Astrocyte of the cerebellum (primary cell): ENCODE data around the gene NUPR1.
"Not testable (repeated sequence)": the region's sequence is repeated elsewhere in the genome, so short reads cannot be mapped to it uniquely, and the experiment has no call there.

Experiments
- DNase-seq: peaks from one replicate; pipeline ENCODE4 v3.0.0-alpha.2; 2011; ENCODE audit warnings: low read depth
- H3K4me3 ChIP-seq: 2 replicates; pipeline ENCODE4 v1.5.1; 2011; ENCODE audit warnings: mild to moderate bottlenecking, low read depth, low read length, moderate library complexity
- CTCF ChIP-seq: IDR thresholded peaks from 2 replicates; pipeline ENCODE4 v1.5.1; 2012; ENCODE audit warnings: low read length, low read depth, moderate library complexity, mild to moderate bottlenecking; ENCODE audit errors: missing control alignments
- in situ Hi-C: cut with HindIII; loops from 2 replicates; pipeline ENCODE4 v1.10.0; 2017; ENCODE audit warnings: low sequenced_read_pairs

The NUPR1 gene

GRCh38 chr16:28503470-28504259 is 35.1 kb downstream of the NUPR1 start:
- DNase-seq = no peak
- in situ Hi-C loops = no loop called here
- no peak overlapping the region for H3K4me3 ChIP-seq
- TF ChIP-seq CTCF = no peak

GRCh38 chr16:28502290-28502689 is 36.5 kb downstream of the NUPR1 start:
- H3K4me3 ChIP-seq = no peak overlapping the region
- DNase-seq = no peak
- in situ Hi-C loops = no loop called here
- no peak for TF ChIP-seq CTCF

- no peak for TF ChIP-seq CTCF
- DNase-seq = no peak
- in situ Hi-C loops = no loop called here
- H3K4me3 ChIP-seq = no peak overlapping the region
These were observed 37.2 kb downstream of the NUPR1 start for GRCh38 chr16:28501258-28502232.

GRCh38 chr16:28500476-28501180 is 38.1 kb downstream of the NUPR1 start:
- in situ Hi-C loops, H3K4me3 ChIP-seq, DNase-seq: not testable (repeated sequence)

- TF ChIP-seq CTCF = no peak
- no peak overlapping the region for H3K4me3 ChIP-seq
- no peak for DNase-seq
- in situ Hi-C loops = no loop called here
These were observed 38.9 kb downstream of the NUPR1 start for GRCh38 chr16:28499854-28500253.

- DNase-seq = no peak
- H3K4me3 ChIP-seq = no peak overlapping the region
- in situ Hi-C loops = no loop called here
- no peak for TF ChIP-seq CTCF
These were observed 40.0 kb downstream of the NUPR1 start for GRCh38 chr16:28498666-28499381.
